KMS-11 (cell line): ENCODE measurements around the gene TMEM94.

ENCODE experiments used
- H2AFZ ChIP-seq: fragments of 200-600 bp; sonication (generic); 2 replicates; pipeline ENCODE4 v1.6.1; 2016; ENCODE audit warnings: antibody characterized with exemption, mixed run types, low read depth
- H3K27ac ChIP-seq: fragments of 200-600 bp; sonication (generic); 2 replicates; pipeline ENCODE4 v1.6.1; 2016; ENCODE audit warnings: mild to moderate bottlenecking, mixed run types
- H3K27me3 ChIP-seq: fragments of 200-600 bp; sonication (generic); 2 replicates; pipeline ENCODE4 v1.6.1; 2017; ENCODE audit warnings: mild to moderate bottlenecking, low read depth, mixed run types, moderate library complexity; ENCODE audit not compliant: insufficient read depth
- H3K36me3 ChIP-seq: fragments of 200-600 bp; sonication (generic); 2 replicates; pipeline ENCODE4 v1.6.1; 2017; ENCODE audit warnings: mild to moderate bottlenecking, mixed run types; ENCODE audit not compliant: insufficient read depth
- H3K4me1 ChIP-seq: fragments of 200-600 bp; sonication (generic); 2 replicates; pipeline ENCODE4 v1.6.1; 2016; ENCODE audit warnings: mild to moderate bottlenecking, low read depth, mixed run types; ENCODE audit not compliant: poor library complexity, severe bottlenecking
- H3K4me2 ChIP-seq: fragments of 200-600 bp; sonication (generic); 2 replicates; pipeline ENCODE4 v1.7.0; 2016; ENCODE audit warnings: mild to moderate bottlenecking, mixed run types
- H3K4me3 ChIP-seq: fragments of 200-600 bp; sonication (generic); IDR thresholded peaks from 2 replicates; pipeline ENCODE4 v1.6.1; 2017; ENCODE audit warnings: low read depth, low read length, mixed read lengths; ENCODE audit not compliant: insufficient read depth
- H3K79me2 ChIP-seq: fragments of 200-600 bp; sonication (generic); 2 replicates; pipeline ENCODE4 v1.6.1; 2016; ENCODE audit warnings: low read depth, mixed run types; ENCODE audit not compliant: insufficient read depth
- H3K9ac ChIP-seq: fragments of 200-600 bp; sonication (generic); 2 replicates; pipeline ENCODE4 v1.6.1; 2016; ENCODE audit warnings: mild to moderate bottlenecking, mixed run types
- H4K20me1 ChIP-seq: fragments of 200-600 bp; sonication (generic); 2 replicates; pipeline ENCODE4 v1.6.1; 2016; ENCODE audit warnings: mild to moderate bottlenecking, mixed run types; ENCODE audit not compliant: insufficient read depth
- TF ChIP-seq, protein P1 (sequence below): fragments of 200-600 bp; sonication (generic); conservative IDR thresholded peaks from 2 replicates; pipeline ENCODE4 v1.6.1; 2017; ENCODE audit warnings: low read depth, mild to moderate bottlenecking, antibody characterized with exemption, low read length, moderate library complexity, mixed read lengths

Gene TMEM94

DNA sequence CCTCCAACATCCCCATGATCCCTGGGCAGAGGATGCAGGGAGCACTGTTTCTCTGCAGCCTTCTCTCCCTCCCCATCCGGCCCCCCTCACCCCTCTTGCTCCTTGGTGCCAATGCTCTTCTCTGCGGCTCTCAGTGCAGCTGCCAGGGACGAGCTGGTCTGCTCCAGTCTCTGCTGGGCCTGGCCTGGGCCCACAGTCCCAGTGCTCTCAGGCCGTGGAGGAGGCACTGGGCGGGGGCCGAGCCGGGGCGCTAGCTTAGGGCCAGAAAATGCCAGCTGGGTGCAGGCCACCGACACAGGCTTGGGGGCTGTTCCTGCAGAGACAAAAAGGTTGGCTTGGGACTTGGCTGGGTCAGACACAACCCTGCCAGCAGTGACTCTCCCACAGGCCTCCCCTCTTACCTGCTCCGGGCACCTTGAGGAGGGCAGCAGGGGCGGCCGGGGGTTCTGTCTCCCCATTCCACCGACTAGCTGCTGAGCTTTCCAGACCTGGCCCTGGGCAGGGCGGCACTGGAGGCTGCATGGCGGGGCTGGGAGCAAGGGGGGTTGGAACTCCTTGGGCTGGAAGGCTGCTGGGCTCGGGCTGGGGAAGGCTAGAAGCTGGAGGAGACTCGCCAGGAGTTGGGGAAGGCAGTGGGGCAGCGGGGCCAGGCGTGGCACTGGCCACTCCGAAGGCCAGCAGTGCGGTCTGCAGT is 45.1 kb downstream of the TMEM94 start:
- Histone ChIP-seq H3K4me1 (no peaks in the 10 kb centered on the region), H3K4me3 (no peak overlapping the region), H4K20me1 (no peaks in the 10 kb centered on the region), H3K36me3 (no peaks in the 10 kb centered on the region), H3K4me2 (no peak overlapping the region), H3K27ac (no peak overlapping the region), H3K9ac (no peak overlapping the region), H2AFZ (no peak overlapping the region), H3K27me3 (no peaks in the 10 kb centered on the region), H3K79me2 (no peaks in the 10 kb centered on the region)
- TF ChIP-seq, protein P1, sequence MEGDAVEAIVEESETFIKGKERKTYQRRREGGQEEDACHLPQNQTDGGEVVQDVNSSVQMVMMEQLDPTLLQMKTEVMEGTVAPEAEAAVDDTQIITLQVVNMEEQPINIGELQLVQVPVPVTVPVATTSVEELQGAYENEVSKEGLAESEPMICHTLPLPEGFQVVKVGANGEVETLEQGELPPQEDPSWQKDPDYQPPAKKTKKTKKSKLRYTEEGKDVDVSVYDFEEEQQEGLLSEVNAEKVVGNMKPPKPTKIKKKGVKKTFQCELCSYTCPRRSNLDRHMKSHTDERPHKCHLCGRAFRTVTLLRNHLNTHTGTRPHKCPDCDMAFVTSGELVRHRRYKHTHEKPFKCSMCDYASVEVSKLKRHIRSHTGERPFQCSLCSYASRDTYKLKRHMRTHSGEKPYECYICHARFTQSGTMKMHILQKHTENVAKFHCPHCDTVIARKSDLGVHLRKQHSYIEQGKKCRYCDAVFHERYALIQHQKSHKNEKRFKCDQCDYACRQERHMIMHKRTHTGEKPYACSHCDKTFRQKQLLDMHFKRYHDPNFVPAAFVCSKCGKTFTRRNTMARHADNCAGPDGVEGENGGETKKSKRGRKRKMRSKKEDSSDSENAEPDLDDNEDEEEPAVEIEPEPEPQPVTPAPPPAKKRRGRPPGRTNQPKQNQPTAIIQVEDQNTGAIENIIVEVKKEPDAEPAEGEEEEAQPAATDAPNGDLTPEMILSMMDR, result no peak

GRCh38 chr17:75502072-75502720 is 45.8 kb downstream of the TMEM94 start:
- Histone ChIP-seq H3K27ac (no peak overlapping the region), H3K36me3 (no peaks in the 10 kb centered on the region), H3K4me2 (no peak overlapping the region)

GRCh38 chr17:75502721-75503329 is 46.4 kb downstream of the TMEM94 start:
- H3K4me1 ChIP-seq, result no peaks in the 10 kb centered on the region
- H3K9ac ChIP-seq, result no peak overlapping the region
- H4K20me1 ChIP-seq, result no peaks in the 10 kb centered on the region
- H3K4me2 ChIP-seq, result no peak overlapping the region
- TF ChIP-seq, protein P1, result no peak
- no peak overlapping the region for H2AFZ ChIP-seq
- no peak overlapping the region for H3K4me3 ChIP-seq
- no peaks in the 10 kb centered on the region for H3K27me3 ChIP-seq
- H3K36me3 ChIP-seq, result no peaks in the 10 kb centered on the region
- no peak overlapping the region for H3K27ac ChIP-seq
- no peaks in the 10 kb centered on the region for H3K79me2 ChIP-seq

More at GRCh38 chr17:75502072-75502720, 45.8 kb downstream of the TMEM94 start:
- no peaks in the 10 kb centered on the region for H3K4me1 ChIP-seq
- no peak overlapping the region for H2AFZ ChIP-seq
- H3K9ac ChIP-seq, result no peak overlapping the region
- H3K79me2 ChIP-seq, result no peaks in the 10 kb centered on the region
- TF ChIP-seq, protein P1, result no peak
- H3K4me3 ChIP-seq, result no peak overlapping the region
- no peaks in the 10 kb centered on the region for H3K27me3 ChIP-seq
- no peaks in the 10 kb centered on the region for H4K20me1 ChIP-seq

- Histone ChIP-seq H3K27me3 (no peaks in the 10 kb centered on the region), H2AFZ (no peak overlapping the region), H3K79me2 (no peaks in the 10 kb centered on the region), H3K4me2 (no peak overlapping the region), H3K4me1 (no peaks in the 10 kb centered on the region), H3K4me3 (no peak overlapping the region), H3K9ac (no peak overlapping the region), H3K36me3 (no peaks in the 10 kb centered on the region), H3K27ac (no peak overlapping the region), H4K20me1 (no peaks in the 10 kb centered on the region)
- TF ChIP-seq, protein P1, result no peak
Observed at GRCh38 chr17:75503337-75503950, 47.0 kb downstream of the TMEM94 start.
